Prostate gland (tissue), 2 donors: ENCODE measurements around the gene SPRTN.

Experiments
- POLR2A ChIP-seq: fragments of 450-650 bp; IDR thresholded peaks from one replicate; pipeline ENCODE4 v1.6.1; 2016; ENCODE audit warnings: antibody characterized with exemption, mild to moderate bottlenecking
- POLR2AphosphoS5 ChIP-seq: sonication (generic); formaldehyde crosslinking; IDR thresholded peaks from one replicate; pipeline ENCODE4 v1.6.1; 2017; ENCODE audit warnings: antibody characterized with exemption
- TF ChIP-seq, protein P1 (sequence below), 4 experiments: fragments of 200-600 bp in 2 of 4; fragments of 450-650 bp in 2 of 4; sonication (generic) in 2 of 4; IDR thresholded peaks; 1 replicate in 3 of 4; 2 replicates in 1 of 4; pipeline ENCODE4 v1.5.1; 2016 to 2019; ENCODE audit warnings: antibody characterized with exemption in 4 of 4, mild to moderate bottlenecking in 2 of 4, moderate library complexity in 2 of 4

DNA sequence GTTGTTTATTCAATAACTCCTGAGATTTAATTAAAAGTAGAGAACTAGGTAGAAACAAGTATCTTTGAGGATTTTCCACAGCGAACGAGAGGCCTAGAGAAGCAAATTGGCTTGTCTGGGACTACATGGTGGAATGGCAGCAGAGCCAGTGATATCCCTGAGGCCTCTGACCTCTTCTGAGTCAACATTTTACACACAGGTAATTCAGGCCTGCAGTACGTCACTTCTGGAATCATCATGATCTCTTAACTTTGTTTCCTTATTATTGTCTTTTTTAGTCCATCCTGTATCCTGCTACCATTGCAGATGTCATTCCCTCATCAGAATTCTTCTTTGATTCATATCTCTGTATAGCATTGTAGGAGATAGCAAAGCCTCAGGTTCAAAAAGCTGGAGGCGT lies 9.9 kb downstream of the SPRTN start:
- TF ChIP-seq POLR2A (no peak), POLR2AphosphoS5 (no peak)
- TF ChIP-seq, protein P1, sequence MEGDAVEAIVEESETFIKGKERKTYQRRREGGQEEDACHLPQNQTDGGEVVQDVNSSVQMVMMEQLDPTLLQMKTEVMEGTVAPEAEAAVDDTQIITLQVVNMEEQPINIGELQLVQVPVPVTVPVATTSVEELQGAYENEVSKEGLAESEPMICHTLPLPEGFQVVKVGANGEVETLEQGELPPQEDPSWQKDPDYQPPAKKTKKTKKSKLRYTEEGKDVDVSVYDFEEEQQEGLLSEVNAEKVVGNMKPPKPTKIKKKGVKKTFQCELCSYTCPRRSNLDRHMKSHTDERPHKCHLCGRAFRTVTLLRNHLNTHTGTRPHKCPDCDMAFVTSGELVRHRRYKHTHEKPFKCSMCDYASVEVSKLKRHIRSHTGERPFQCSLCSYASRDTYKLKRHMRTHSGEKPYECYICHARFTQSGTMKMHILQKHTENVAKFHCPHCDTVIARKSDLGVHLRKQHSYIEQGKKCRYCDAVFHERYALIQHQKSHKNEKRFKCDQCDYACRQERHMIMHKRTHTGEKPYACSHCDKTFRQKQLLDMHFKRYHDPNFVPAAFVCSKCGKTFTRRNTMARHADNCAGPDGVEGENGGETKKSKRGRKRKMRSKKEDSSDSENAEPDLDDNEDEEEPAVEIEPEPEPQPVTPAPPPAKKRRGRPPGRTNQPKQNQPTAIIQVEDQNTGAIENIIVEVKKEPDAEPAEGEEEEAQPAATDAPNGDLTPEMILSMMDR (IDR thresholded peaks at IDR 0.05): no peak
